ENCODE measurements around the gene KRT74. TPM values are rescaled to one million over a fixed set of nuclear protein-coding genes. Genes with fewer than 3 reads are reported as not detected.

The KRT74 gene
- total and polyA plus RNA-seq, 4 experiments from 2014 or later = not detected

DNA sequence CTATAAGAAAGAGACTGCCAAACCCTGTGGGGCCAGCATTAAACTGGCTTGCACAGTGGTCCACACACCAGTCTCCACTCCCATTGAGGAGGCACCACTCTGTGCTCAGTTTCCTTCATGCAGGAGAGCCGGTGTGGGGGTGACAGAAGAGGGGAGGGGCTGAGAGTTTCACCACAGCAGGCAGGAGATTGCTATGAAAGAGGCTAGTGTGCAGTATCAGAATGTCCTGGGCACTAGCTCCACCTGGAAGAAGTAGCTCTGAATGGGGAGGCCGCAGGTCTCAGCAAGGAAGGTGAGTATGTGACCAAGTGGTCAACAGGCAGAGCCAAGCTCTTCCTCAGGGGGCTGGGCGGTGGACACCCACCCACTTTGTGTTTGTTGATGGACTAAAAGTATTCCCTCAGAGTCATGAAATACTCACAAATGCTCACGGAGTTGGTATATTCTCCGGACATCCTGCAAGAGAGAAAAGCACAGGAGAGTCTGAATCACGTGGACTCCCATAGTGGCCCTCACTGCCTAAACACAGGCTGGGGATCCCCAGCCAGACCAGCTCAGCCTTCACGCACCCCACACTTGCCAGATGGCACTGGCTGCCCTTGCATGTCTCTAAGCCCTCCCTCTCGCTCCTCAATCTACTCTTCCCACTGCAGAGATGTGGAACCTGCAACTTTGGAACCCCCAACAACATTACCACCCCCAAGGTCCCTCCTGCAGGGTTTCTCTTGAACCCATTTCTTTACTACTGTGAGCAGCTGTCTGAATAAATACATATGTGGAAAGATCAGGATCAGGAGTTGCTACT is 35.4 kb upstream of the KRT74 start:
- peak overlapping the region in 3 of 8 donors; percentile 30 to 58 (median 39) for H3K4me3 Mint-ChIP-seq
- POLR2A ChIA-PET (ENCODE audit: partially characterized antibody) = interaction anchor here (1.8 to 5.3 kb wide), 2 partner anchors 18 to 24 kb away, joined by 7 to 54 read pairs; no protein-coding TSS in a partner anchor
- H3K36me3 ChIP-seq (ENCODE audit: insufficient read depth, low read length) = no peaks in the 10 kb centered on the region

DNA sequence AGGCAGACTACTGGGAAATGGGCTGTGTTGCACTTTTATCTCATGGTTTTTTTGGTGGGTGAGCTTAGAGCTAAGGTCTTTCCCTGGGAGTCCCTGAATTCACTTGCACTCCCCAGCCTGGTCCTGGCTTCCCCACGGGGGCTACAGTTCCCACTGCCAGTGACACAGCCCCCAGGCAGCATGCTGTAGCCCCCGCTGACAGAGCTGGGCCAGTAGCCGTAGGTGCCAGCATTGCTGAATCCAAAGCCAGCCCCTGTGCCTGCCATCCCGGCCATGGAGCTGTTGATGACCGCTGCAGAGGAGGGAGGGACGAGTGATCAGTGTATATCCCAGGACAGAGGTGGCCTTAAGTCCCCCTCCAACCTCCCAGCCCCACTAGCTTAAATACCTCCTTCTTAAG is 34.5 kb upstream of the KRT74 start:
- Mint-ChIP-seq H3K27ac (peak overlapping the region in 6 of 7 donors; percentile 54 to 92 (median 74)), H3K4me3 (no peak overlapping the region), H3K9me3 (no peaks in the 10 kb centered on the region), H3K36me3 (no peaks in the 10 kb centered on the region), H3K27me3 (peaks cover 4 to 6% of the 10 kb centered on the region in 2 donors), H3K4me1 (peaks cover 24 to 93% (median 67%) of the 10 kb centered on the region in 4 donors)
- H3K9me3 ChIP-seq (ENCODE audit: control insufficient read depth in 1 of 2, low read length in 2 of 2) = no peaks in the 10 kb centered on the region
- intact Hi-C loops (cut with micrococcal nuclease) = no loop called here
- CTCF ChIA-PET (ENCODE audit: partially characterized antibody) = interaction anchor here (1.2 to 1.6 kb wide), 3 partner anchors 22 to 263 kb away, joined by 3 to 11 read pairs (median 5); no protein-coding TSS in a partner anchor
- POLR2A ChIA-PET (ENCODE audit: partially characterized antibody) = interaction anchor here (5.3 kb wide), 1 partner anchor 23 kb away, joined by 54 read pairs; no protein-coding TSS in a partner anchor
- no peaks in the 10 kb centered on the region for H3K27me3 ChIP-seq (ENCODE audit: insufficient read depth, low read length)
- DNase-seq = no peak
- no peak overlapping the region for H3K4me3 ChIP-seq (ENCODE audit: low read length in 2 of 2)
- H3K27ac ChIP-seq (ENCODE audit: low read depth, low read length) = no peak overlapping the region
- peaks cover 74% of the 10 kb centered on the region for H3K4me1 ChIP-seq (ENCODE audit: insufficient read depth, low read length)
- no peaks in the 10 kb centered on the region for H3K36me3 ChIP-seq (ENCODE audit: insufficient read depth, low read length)

More for the DNA sequence above, 35.4 kb upstream of the KRT74 start:
- Histone ChIP-seq H3K27me3 (ENCODE audit: insufficient read depth, low read length) (no peaks in the 10 kb centered on the region), H3K4me3 (ENCODE audit: low read length in 2 of 2) (no peak overlapping the region), H3K27ac (ENCODE audit: low read depth, low read length) (no peak overlapping the region), H3K4me1 (ENCODE audit: insufficient read depth, low read length) (peaks cover 69% of the 10 kb centered on the region), H3K9me3 (ENCODE audit: control insufficient read depth in 1 of 2, low read length in 2 of 2) (no peaks in the 10 kb centered on the region)
- Mint-ChIP-seq H3K27me3 (peaks cover 4 to 6% of the 10 kb centered on the region in 2 donors), H3K4me1 (peaks cover 22 to 93% (median 65%) of the 10 kb centered on the region in 4 donors), H3K36me3 (no peaks in the 10 kb centered on the region), H3K27ac (peak overlapping the region; percentile 69 to 96 (median 76)), H3K9me3 (no peaks in the 10 kb centered on the region)
- no peak for DNase-seq
- CTCF ChIA-PET (ENCODE audit: partially characterized antibody) = interaction anchor here (1.2 to 6.7 kb wide), 6 partner anchors 23 to 262 kb away, joined by 3 to 61 read pairs (median 7); no protein-coding TSS in a partner anchor
- intact Hi-C loops (cut with micrococcal nuclease) = no loop called here

DNA sequence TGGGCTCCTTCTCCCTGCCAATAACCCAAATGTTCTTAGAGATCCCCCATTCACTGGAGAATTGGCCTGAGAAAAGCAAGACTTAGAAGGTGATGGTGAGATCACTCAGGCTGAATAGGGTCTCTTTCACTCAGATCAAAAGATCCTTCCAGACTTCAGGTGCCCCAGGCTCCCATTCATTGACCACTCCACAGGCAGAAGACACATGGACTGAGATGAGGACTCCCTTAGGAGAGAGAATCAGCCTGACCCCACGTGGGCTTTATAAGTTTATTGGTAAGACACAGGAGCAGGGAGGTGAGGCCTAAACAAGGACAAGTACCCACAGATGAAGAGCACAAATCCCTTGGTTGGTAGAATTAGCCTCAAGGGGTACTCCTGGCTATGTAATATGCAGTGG is 33.7 kb upstream of the KRT74 start:
- Mint-ChIP-seq H3K27ac (peak overlapping the region in 6 of 7 donors; percentile 9 to 92 (median 49)), H3K9me3 (no peaks in the 10 kb centered on the region), H3K4me1 (peaks cover 21 to 93% (median 64%) of the 10 kb centered on the region in 4 donors), H3K27me3 (peaks cover 4 to 6% of the 10 kb centered on the region in 2 donors), H3K4me3 (peak overlapping the region in 1 of 8 donors; percentile 67), H3K36me3 (no peaks in the 10 kb centered on the region)
- Histone ChIP-seq H3K36me3 (ENCODE audit: insufficient read depth, low read length) (no peaks in the 10 kb centered on the region), H3K4me1 (ENCODE audit: insufficient read depth, low read length) (peaks cover 65% of the 10 kb centered on the region), H3K27ac (ENCODE audit: low read depth, low read length) (no peak overlapping the region), H3K9me3 (ENCODE audit: control insufficient read depth in 1 of 2, low read length in 2 of 2) (no peaks in the 10 kb centered on the region), H3K4me3 (ENCODE audit: low read length in 2 of 2) (no peak overlapping the region), H3K27me3 (ENCODE audit: insufficient read depth, low read length) (no peaks in the 10 kb centered on the region)
- ChIA-PET POLR2A (ENCODE audit: partially characterized antibody) (interaction anchor here (5.3 kb wide), 1 partner anchor 22 kb away, joined by 54 read pairs; no protein-coding TSS in a partner anchor), CTCF (ENCODE audit: partially characterized antibody) (no interaction called here)
- intact Hi-C loops (cut with micrococcal nuclease) = no loop called here
- DNase-seq = no peak

GRCh38 chr12:52606581-52607218 is 33.1 kb upstream of the KRT74 start:
- Histone ChIP-seq H3K4me3 (ENCODE audit: low read length in 2 of 2) (no peak overlapping the region), H3K9me3 (ENCODE audit: control insufficient read depth in 1 of 2, low read length in 2 of 2) (no peaks in the 10 kb centered on the region), H3K36me3 (ENCODE audit: insufficient read depth, low read length) (no peaks in the 10 kb centered on the region), H3K4me1 (ENCODE audit: insufficient read depth, low read length) (peaks cover 59% of the 10 kb centered on the region), H3K27me3 (ENCODE audit: insufficient read depth, low read length) (no peaks in the 10 kb centered on the region), H3K27ac (ENCODE audit: low read depth, low read length) (no peak overlapping the region)
- peaks cover 4% of the 10 kb centered on the region in 2 donors for H3K27me3 Mint-ChIP-seq
- intact Hi-C loops (cut with micrococcal nuclease) = no loop called here
- H3K27ac Mint-ChIP-seq = peak overlapping the region in 2 of 7 donors; percentile 44 to 88
- H3K9me3 Mint-ChIP-seq = no peaks in the 10 kb centered on the region
- ChIA-PET CTCF (ENCODE audit: partially characterized antibody) (interaction anchor here (1.0 to 1.3 kb wide), 2 partner anchors 21 to 38 kb away, joined by 3 to 7 read pairs; no protein-coding TSS in a partner anchor), POLR2A (ENCODE audit: partially characterized antibody) (interaction anchor here (1.1 to 1.8 kb wide), 3 partner anchors 18 to 36 kb away, joined by 3 to 6 read pairs (median 4); no protein-coding TSS in a partner anchor)
- DNase-seq = no peak
- no peaks in the 10 kb centered on the region for H3K36me3 Mint-ChIP-seq
- H3K4me3 Mint-ChIP-seq = no peak overlapping the region
- H3K4me1 Mint-ChIP-seq = peaks cover 20 to 88% (median 62%) of the 10 kb centered on the region in 4 donors

GRCh38 chr12:52606096-52606495 is 32.5 kb upstream of the KRT74 start:
- CTCF ChIA-PET (ENCODE audit: partially characterized antibody) = interaction anchor here (1.0 to 1.3 kb wide), 2 partner anchors 20 to 39 kb away, joined by 3 to 7 read pairs; no protein-coding TSS in a partner anchor
- intact Hi-C loops (cut with micrococcal nuclease) = no loop called here
- Histone ChIP-seq H3K27me3 (ENCODE audit: insufficient read depth, low read length) (no peaks in the 10 kb centered on the region), H3K27ac (ENCODE audit: low read depth, low read length) (no peak overlapping the region), H3K9me3 (ENCODE audit: control insufficient read depth in 1 of 2, low read length in 2 of 2) (no peaks in the 10 kb centered on the region), H3K4me3 (ENCODE audit: low read length in 2 of 2) (no peak overlapping the region), H3K4me1 (ENCODE audit: insufficient read depth, low read length) (peaks cover 53% of the 10 kb centered on the region), H3K36me3 (ENCODE audit: insufficient read depth, low read length) (no peaks in the 10 kb centered on the region)
- DNase-seq = no peak
- H3K27ac Mint-ChIP-seq = peak overlapping the region in 3 of 7 donors; percentile 4 to 90 (median 63)
- H3K4me3 Mint-ChIP-seq = peak overlapping the region in 2 of 8 donors; percentile 11 to 58
- no peaks in the 10 kb centered on the region for H3K36me3 Mint-ChIP-seq
- H3K4me1 Mint-ChIP-seq = peaks cover 17 to 82% (median 57%) of the 10 kb centered on the region in 4 donors
- no peaks in the 10 kb centered on the region for H3K9me3 Mint-ChIP-seq
- H3K27me3 Mint-ChIP-seq = peaks cover 2 to 4% of the 10 kb centered on the region in 2 donors
- POLR2A ChIA-PET (ENCODE audit: partially characterized antibody) = interaction anchor here (1.1 to 1.8 kb wide), 3 partner anchors 18 to 36 kb away, joined by 3 to 6 read pairs (median 4); no protein-coding TSS in a partner anchor

DNA sequence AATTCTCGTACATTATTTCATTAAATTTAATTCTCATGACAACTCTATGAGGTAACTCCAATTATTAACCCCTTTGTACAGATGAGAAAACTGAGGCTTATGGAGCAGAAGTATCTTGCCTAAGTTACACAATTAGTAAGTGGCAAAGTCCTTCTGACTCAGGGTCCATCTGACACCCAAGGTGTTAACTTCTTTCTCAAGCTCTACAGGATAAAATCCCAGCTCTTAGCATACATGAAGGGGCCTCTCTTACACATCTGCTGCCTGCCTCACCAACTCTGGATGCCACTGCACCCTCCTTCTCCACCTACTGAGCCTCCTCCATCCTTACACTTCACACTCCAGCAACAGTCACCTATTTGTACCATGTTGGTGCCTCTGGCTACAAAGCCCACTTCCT is 31.9 kb upstream of the KRT74 start:
- Histone ChIP-seq H3K4me3 (ENCODE audit: low read length in 2 of 2) (no peak overlapping the region), H3K27ac (ENCODE audit: low read depth, low read length) (no peak overlapping the region), H3K9me3 (ENCODE audit: control insufficient read depth in 1 of 2, low read length in 2 of 2) (no peaks in the 10 kb centered on the region), H3K4me1 (ENCODE audit: insufficient read depth, low read length) (peaks cover 47% of the 10 kb centered on the region), H3K27me3 (ENCODE audit: insufficient read depth, low read length) (no peaks in the 10 kb centered on the region), H3K36me3 (ENCODE audit: insufficient read depth, low read length) (no peaks in the 10 kb centered on the region)
- intact Hi-C loops (cut with micrococcal nuclease) = no loop called here
- Mint-ChIP-seq H3K9me3 (no peaks in the 10 kb centered on the region), H3K4me1 (peaks cover 17 to 77% (median 52%) of the 10 kb centered on the region in 4 donors), H3K27ac (peak overlapping the region in 4 of 7 donors; percentile 4 to 91 (median 76)), H3K36me3 (no peaks in the 10 kb centered on the region), H3K4me3 (peak overlapping the region in 4 of 8 donors; percentile 11 to 58 (median 14)), H3K27me3 (peaks cover 2 to 4% of the 10 kb centered on the region in 2 donors)
- POLR2A ChIA-PET (ENCODE audit: partially characterized antibody) = interaction anchor here (1.1 to 1.8 kb wide), 4 partner anchors 17 to 40 kb away, joined by 3 to 6 read pairs (median 4); no protein-coding TSS in a partner anchor
- DNase-seq = no peak
- CTCF ChIA-PET (ENCODE audit: partially characterized antibody) = interaction anchor here (1.3 kb wide), 1 partner anchor 20 kb away, joined by 7 read pairs; no protein-coding TSS in a partner anchor

Measured in CD4-positive, alpha-beta memory T cell (primary cell).